Stimulated activated CD4-positive, alpha-beta T cell treated with anti-CD3 and anti-CD28 coated beads, TNF-alpha, amount 100 ng/mL, for 48 hours (primary cell): ENCODE measurements around the gene FAR2.

Experiments used
- DNase-seq, 3 donors: peaks; one replicate each; pipeline ENCODE4 v3.0.0-alpha.2; 2020; ENCODE audit warnings: low read depth in 3 of 3

The FAR2 gene

GRCh38 chr12:29204521-29204920, 55.4 kb downstream of the FAR2 start:
- no peak for DNase-seq

- no peak for DNase-seq
Observed at GRCh38 chr12:29207120-29207519, 58.0 kb downstream of the FAR2 start.

- DNase-seq: no peak
Observed at GRCh38 chr12:29208060-29208459, 59.0 kb downstream of the FAR2 start.

- DNase-seq: no peak
Observed at GRCh38 chr12:29208936-29209701, 60.0 kb downstream of the FAR2 start.

GRCh38 chr12:29211696-29212095, 62.6 kb downstream of the FAR2 start:
- no peak for DNase-seq

- DNase-seq: no peak
Observed at GRCh38 chr12:29212682-29213403, 63.8 kb downstream of the FAR2 start.

GRCh38 chr12:29216266-29216665, 67.2 kb downstream of the FAR2 start:
- DNase-seq: no peak

- no peak for DNase-seq
Observed at GRCh38 chr12:29216797-29217575, 67.9 kb downstream of the FAR2 start.

- no peak for DNase-seq
Observed at GRCh38 chr12:29220632-29221336, 71.7 kb downstream of the FAR2 start.

- no peak for DNase-seq
Observed at GRCh38 chr12:29222200-29222599, 73.1 kb downstream of the FAR2 start.

GRCh38 chr12:29223426-29223825, 74.3 kb downstream of the FAR2 start:
- DNase-seq: no peak

- DNase-seq: no peak
Observed at GRCh38 chr12:29223956-29224543, 75.0 kb downstream of the FAR2 start.

- no peak for DNase-seq
Observed at GRCh38 chr12:29224572-29224971, 75.5 kb downstream of the FAR2 start.

GRCh38 chr12:29225834-29226233, 76.8 kb downstream of the FAR2 start:
- DNase-seq: no peak

GRCh38 chr12:29226616-29227015, 77.5 kb downstream of the FAR2 start:
- no peak for DNase-seq

GRCh38 chr12:29228474-29229157, 79.5 kb downstream of the FAR2 start:
- DNase-seq: no peak

- no peak for DNase-seq
Observed at GRCh38 chr12:29229158-29229505, 80.1 kb downstream of the FAR2 start.

- no peak for DNase-seq
Observed at GRCh38 chr12:29229937-29230336, 80.9 kb downstream of the FAR2 start.

GRCh38 chr12:29230800-29231560, 81.9 kb downstream of the FAR2 start:
- DNase-seq: no peak

- DNase-seq: no peak
Observed at GRCh38 chr12:29232086-29232485, 83.0 kb downstream of the FAR2 start.
